Activated T-cell treated with anti-CD3 and anti-CD28 coated beads, Interleukin-2, amount 50 U/mL, for 1 hour (primary cell): ENCODE measurements around the gene TRNT1.
A peak's percentile ranks its signal among the peaks of the same experiment; 100 is the strongest.

Experiments used
- DNase-seq: peaks from one replicate; pipeline ENCODE4 v3.0.0-alpha.2; 2020

Gene TRNT1

DNA sequence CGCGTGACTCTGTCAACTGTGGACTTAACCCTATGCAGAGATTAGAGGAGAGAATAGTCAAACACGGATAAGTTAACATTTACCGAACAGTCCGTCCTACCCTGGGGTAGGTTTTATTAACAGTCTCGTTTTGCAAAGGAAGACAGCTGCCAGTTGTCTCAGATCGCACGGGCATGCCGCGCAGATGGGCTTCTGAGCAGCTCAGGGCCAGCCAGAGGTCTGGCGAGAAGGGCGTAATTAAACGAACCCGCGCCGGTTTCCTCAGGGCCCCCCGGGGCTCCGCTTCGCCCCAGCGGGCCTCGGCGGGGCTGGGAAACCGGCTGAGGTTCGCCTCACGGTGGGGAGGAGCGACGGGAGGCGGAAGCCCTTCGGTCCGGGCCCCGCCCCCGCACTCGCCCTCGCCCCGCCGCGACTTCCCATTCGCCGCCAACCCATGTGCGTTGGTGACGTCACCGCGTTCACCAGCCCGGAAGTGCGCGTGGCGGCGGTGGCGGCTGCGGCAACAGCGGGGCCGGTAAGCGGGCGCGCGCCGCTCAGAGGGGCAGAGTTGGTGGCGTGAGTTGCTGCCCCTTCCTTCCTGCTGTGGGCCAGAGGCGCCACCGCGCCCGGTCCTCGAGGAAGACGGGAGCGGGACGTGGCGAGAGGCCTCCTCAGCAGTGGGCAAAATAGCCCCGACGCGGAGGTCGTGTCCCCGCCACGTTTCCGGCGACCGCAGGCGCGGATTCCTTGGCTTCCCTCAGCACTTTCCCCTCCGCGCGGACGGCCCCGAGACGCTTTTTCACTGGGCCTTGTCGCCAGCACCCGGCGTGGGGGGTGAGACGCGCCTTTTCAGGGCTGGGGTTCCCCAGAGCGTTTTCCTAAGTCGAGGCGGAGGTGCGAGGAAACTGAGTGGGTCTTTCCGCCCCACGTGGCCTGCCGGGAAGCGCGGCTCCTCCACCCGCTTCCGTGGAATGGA is at the start of gene TRNT1:
Gene TRNT1, plus strand, starts transcription at position 464 of the 955 bp plus-strand sequence. CDS start 2,101 bp downstream, outside the sequence.
- DNase-seq = peak; percentile 95

DNA sequence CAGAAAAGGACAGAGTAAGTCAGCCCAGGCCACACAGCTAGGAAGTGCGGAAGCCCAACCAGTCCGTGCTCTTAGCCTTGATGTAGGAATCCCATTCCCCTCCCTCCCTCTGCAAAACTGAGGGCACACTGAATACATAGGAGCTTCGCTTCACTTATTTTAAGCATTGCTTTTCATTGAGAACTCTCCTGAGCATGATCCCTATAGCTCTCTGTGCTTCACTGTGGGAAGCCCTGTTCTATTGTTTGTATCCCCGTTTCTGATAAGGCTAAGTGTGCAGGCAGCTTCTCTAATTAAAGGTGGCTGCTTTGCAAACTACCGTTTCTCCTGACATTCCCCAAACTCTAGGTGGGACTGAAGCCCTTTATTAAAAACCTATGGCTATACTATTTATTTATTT is 46.4 kb upstream of the TRNT1 start:
- no peak for DNase-seq

DNA sequence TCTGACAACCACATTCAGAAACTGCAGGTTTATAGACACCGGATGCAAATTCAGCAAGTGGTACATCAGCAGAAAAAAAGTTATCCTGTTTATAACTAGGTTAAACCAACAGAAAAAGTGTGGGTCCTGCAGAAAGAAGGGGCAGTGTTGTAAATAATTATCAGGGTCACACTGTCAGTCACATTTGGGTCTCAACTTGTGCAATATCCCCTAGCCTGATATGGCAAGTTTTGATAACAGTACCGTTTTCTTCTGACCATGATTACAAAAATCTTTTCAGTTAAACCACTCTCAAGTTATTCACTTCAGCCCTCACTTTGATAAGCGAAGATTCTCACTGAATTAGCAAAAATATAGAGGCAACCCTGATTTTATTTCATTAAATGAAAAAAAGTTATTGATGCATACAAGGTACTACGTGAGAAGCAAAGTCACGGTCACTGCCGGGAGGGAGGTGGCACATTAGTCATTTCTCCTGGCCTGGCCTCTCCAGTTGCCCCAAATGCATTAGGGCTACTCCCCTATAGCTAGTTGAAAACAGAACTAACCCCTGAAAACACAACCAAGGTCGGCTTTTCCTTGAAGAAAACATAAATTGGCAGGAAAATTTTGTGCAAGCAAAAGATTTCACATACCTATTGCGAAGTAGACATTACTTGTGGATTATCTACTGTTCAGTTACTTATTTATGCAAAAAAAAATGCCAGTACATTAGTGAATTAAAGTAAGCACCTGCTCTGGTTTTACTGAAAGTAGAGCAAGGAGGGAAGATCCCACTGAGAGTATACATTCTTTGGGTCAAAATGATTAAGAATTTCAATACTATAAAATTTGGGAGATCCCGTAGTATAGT is 45.1 kb upstream of the TRNT1 start:
- no peak for DNase-seq

DNA sequence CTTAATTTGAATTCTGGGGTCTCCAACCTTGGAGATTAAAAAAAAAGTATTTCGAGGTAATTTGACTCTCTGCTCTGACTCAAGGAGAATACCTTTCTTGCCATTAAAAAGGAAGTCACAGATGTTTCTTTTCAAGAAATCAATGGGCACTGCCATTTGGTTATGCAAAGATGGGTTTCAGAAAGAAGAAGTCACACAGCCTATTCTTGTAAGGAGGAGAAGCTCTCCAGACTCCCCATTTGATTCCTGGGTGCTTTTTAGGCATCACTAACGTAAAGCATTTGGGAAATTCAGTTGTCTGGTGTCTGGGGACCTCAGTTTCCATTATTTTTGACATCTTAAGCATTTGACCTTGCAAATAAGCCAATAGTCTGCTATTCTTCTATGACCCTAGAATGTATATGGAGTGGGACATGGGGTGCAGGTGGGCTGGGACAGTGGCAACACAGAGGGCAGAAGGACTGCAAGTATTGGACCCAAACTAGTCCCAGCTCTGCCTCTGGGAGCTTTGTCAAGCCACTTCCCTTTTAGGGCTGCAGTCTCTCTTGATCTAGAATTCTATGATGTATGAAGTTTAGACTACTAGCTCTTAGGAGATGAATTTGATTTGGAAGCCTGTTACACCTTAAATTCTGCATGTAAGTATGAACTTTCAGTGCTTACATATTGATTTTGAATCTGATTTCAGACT is 44.4 kb upstream of the TRNT1 start:
- no peak for DNase-seq

DNA sequence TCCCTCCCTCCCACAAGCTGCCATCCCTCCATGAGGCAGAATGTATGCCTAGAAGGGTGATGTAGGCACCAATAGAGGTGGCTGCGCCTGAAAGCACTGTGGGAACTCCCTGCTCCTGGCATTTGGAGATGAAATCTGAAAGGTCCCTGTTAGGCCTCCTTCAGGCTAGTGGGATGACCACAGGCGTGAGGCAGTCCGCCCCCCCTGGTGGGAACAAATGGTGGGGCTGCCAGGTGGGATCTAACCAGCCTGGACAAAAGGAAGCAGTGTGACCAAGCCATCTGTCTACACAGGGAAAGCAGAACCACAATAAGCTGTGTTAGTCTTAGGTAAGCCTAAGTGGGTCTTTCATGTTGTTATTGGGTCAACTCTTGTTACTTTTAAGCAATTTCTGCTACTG is 41.9 kb upstream of the TRNT1 start:
- no peak for DNase-seq

DNA sequence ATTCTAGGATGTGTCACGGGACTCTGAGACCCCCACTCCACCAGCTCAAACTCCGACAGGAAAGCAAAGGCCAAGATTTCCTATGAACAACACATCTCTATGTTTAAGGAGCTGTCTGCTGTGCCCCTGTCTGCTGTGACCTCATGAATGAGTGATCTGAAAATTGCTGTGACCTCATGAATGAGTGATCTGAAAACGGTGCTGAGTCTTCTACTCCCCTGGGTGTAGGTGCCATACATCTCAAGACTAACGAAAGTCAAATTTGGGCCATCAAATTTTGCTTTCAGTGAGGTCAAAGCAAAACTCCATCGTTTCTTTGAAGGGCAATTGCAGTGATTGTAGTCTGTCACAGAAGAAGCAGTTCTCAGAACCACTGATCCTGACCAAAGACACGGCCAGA is 41.0 kb upstream of the TRNT1 start:
- DNase-seq = no peak

DNA sequence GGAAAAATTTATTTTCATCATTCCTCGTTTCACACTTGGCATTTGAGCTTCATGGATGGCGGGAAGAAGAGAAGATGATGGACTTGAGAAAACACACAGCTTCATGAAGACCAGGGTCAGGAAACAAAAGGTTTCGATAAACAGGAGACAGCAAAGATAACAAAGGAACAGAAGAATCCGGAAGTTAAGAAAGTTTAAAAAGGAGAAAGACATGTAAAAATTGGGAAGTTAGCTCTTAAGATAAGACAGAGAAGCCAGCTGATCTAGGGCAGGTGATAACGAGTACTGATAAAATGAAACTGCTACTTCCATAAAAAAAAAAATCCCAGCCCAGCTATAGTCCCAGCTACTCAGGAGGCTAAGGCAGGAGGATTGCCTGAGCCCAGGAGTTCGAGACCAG is 40.5 kb upstream of the TRNT1 start:
- DNase-seq = no peak

DNA sequence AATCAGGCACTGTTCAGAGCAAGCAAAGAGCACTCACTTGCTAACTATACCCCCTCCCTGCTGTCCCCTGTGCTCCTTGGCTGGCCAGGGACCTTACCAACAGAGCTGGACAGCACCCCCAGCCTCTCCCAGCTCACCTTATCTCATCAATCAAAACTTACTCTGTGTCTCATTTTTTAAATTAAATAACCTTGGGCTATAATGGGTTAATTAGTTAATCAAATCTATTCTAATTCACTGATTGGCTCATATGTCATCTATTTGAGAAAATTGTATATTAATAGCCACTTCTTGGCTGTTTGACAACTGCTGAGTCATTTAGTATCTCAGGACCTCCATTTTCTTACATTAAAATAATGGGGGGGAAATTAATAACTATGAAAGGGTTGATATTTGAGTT is 39.5 kb upstream of the TRNT1 start:
- no peak for DNase-seq

DNA sequence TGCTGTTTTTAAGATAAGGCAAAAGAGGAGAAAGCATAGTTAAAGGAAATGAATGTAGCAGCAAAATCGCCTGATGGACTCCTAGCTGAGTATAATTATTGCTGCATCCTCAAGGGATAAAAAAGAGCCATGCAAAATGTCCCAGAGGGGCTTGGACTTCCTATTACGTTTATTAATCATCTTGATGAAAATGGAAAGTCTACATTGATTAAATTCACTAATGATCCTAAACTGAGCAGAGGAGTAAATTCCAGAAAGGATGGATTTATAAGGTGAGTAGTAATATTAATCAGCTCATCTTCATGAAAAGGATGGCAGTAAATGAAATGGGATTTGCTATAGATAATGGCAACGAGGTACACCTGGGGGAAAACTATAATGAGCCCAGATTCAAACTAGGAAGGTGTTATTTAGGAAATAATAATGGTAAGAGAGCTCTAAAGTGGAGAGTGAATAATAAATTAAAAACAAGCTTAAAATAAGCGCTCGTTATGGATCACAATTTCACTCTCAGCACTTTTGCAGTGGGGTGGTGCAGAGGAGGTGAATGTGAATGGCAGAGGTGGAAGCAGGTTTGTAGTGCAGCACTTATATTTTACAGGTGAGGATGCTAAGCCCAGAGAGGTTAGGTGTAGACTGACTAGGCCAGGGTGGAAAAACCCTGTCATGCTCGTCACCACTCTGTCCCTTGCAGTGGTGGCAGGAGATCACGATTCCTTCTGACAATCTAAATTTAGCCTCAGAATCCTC is 38.8 kb upstream of the TRNT1 start:
- DNase-seq = no peak

DNA sequence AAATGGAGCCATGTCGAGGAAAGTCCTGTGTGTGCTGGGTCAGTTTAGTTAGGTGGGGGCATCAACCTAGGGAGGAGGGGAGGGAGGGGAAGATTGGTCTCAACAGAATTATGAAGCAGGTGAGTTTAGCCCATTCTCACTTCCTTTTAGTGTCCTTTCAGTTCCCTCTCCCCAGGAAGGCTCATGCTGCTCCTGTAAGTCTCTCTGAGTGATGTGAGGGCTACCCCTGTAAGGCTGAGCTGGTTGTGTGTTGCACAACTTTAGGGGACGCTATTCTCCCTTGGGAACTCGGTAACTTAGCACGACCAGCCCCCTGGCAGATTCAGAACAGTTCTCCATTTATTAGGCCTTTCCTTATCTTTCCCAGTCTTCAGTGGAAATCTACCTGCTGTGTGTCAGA is 37.7 kb upstream of the TRNT1 start:
- no peak for DNase-seq

DNA sequence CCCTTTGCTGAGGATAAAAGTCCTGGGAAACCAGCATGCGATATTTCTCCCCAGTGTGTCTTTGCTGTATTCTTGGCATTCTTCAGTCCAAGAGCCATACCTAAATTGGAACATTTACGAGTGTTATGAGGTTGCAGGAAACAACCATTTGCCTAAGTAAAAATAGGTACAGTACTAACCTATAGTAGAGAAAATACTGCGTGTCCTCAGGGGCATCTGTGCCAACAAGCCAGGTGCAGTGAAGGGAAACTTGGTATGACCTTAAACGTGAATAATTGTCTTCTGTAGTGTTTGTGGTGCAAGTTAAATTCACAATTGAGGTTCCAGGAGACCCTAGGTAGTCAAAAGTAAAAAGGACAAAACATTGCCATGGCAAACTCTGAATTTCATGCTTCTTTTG is 28.8 kb upstream of the TRNT1 start:
- no peak for DNase-seq

DNA sequence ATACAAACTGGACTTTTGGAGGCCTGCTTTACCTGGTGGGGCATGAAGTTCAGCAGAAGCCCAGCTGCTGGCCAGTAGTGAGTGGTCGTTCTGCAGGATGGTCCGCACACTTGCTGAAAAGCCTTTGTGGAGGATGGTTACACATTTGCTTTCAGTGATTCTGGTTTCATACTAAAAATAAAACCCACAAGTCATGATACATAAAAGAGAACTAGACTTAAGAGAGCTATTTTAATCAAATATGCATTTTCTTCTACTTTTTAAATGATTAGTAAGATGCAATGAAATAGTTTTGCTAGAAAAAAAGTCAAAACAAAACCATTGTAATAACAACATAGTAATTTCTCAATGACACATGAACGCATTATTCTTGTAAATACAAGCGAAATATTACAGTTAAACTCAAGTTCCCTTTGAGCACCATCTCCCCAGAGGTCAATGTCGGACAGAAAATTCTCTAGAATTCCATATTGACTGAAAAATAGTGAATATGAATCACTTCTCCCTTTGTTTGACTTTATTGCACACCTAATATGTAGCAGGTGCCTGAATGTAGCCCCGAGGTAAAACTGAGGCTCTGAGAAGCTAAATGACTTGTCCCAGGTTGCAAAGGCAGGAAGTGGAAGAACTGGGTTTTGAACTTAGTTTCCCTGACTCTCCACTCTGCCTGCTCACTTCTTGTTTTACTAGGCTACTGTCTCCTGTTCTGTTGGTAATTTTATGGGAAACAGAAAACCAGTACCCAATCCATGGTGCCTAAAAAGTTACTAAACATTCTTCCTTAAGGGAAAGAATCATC is 24.9 kb upstream of the TRNT1 start:
- no peak for DNase-seq

DNA sequence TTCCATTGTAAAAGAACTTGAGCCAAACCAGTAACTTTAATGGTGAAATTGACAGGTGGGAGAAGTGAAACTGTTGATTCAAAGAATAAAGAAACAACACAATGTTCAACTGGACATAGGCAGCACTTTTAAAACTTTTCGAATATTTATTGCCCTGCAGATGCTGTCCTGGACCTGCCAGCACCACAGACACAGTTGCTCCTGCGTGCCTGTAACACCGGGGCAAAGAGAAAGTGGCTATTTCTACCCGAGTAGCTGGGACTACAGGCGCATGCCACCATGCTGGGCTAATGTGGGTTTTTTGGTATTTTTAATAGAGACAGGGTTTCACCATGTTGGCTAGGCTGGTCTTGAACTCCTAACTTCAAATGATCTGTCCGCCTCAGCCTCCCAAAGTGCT is 24.0 kb upstream of the TRNT1 start:
- no peak for DNase-seq

DNA sequence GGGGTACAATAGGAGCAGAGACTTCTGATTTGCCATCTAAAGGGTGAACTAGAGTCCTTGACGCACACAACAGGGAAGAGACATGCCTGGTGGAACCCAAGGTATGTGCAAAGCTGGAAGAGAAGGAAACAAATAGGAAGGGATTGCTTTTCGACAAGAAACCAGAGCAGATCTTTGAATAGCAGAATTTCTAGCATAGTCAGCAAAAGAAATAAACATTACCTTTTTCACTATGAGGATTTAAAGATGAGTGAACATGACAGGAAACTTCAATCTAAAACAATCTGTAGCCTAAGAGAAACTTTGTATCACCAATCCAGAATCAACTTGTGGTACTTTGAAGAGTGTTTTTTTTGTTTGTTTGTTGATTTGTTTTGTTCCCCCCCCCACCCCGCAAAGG is 21.5 kb upstream of the TRNT1 start:
- no peak for DNase-seq

DNA sequence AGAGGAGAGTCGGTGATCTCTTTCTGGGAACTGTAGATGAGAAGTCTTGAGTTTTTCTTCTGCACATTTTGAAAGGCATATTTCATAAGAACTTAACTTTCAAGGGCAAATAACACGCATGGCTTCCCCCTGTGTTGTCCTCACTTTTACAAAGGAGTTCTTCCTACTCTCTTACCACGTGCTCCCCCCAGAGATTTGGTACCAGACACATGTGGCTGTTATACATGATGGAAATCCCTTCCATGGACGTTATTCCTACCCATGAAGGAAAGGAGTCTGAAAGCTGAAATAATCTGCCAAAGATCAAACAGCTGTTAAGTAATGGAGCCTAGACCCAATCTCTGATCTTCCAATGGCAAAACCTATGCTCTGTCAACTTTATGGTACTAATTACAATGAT is 20.9 kb upstream of the TRNT1 start:
- no peak for DNase-seq

DNA sequence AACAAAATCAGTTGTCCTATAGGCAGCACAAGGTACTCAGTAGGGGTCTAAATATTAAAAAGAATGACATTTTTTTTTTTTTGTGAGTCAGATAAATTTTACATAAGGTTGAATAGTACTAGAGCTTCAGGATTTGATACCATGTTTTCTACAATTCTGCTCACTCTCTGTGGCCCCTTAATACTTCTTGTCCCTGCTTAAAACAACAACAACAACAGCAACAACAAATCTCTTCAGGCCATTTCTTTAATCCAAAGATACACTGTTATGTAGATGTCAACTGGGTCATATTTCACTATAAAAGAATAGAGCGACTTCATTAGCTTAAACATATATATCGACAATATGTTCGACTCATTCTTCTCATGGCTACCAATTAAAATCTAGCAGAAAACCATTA is 19.6 kb upstream of the TRNT1 start:
- no peak for DNase-seq

DNA sequence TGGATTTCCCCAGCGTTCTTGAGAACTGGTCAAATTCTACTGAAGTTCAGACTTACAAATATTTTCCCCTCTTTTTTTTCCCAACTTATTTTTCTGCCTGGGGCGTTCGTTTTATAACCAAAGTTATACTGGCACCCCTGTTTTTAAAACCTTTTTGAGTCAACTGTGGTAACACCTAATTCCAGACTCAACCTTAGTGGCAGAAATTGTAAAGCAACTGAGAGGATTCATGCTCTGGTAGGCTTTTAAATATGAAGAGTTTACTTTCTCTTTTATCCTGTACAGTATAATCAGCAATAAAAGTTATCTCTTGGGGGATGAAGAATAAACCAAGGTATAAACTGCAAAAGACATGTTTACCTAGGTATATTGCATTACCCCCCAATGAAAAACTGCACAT is 18.9 kb upstream of the TRNT1 start:
- no peak for DNase-seq

DNA sequence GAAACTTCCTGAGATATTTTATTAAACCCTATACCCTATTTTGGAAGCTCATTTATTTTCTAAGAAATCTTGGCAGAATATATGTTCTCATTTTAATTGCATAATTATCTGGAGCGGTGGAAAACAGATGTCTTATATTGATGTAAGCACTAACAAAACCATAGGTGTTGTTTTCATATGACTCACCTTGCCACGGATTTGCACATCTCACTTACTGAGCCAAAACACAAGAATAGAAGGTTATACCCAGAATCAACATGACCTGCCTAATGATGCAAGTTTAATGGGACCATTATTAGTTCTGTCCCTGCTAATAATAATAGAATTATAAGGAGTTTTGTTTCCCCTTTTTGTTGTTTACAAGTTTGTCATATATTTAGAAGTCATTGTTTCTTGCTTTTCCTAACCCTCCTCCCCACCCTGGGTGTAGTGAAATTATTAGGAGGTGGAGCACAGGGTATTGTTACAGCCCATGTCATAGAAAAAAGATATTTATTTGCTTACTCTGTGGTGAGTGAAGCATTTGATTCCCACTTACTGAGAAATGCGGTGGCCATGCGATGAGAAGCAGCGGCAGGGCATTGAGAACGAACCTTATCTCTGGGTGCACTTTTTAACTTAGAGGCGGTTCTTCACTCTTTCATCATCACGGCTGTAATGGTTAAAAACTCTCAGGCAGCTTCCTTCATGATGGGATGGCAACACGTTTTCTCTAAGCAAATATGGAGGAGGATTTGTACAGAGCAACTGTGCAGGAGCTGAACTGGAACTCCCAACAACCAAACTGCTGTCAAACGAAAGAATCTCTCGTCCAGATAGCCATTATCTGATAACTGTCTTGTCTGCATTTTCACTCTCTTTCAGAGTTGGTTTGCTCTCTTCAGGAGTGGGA is 17.1 kb upstream of the TRNT1 start:
- DNase-seq = no peak

DNA sequence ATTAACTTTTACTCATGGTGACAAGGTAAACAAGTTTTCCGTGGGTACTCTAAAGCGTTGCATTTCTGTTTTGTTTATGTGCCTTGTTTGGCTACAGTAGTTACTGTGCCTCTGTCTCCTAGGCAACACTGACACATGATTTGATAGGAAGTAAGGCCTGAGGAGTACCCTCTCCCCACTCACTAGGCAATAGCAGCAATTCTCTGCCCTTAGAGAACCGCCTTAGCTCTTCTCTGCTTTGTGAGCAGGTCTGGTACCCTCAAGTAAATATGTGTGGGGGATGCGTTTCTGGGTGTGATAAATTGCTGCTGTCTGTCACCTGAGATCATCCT is 16.5 kb upstream of the TRNT1 start, which contains the start of gene IL5RA:
Gene IL5RA, minus strand, starts transcription at position 76 of the 332 bp plus-strand sequence. CDS start 5,390 bp downstream, outside the sequence.
- no peak for DNase-seq

DNA sequence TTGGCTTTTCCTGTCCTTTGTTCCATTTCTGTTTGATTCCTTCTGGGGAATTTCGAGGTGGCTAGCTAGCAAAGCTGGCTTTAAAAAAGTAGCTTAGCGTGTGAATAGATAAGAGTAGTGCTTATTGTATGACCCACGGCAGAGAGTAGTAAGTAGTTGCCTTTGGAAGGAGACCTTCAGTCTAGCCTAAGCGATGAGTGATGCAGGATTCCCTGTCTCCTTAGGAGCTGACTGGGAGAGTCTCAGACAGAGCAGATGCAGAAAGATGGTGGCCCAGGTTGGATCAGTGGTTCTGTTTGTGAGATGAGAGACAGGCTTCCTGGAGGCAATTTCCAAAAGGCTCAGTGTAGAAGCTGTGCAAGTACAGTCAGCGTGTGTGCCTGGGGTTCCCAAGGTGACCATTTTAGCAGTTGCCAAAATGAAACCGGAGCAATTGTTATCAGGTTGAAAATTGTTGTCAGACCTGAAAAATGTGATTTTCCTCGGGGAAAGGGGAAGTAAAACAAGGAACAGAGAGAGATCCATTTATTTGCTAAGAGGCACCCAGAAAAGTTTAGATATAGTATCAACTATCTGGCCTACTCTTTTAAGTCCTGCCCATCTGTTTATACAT is 15.9 kb upstream of the TRNT1 start:
- DNase-seq = no peak
